ENCODE results near the gene CARD19. TPM values are rescaled to one million over a fixed set of nuclear protein-coding genes. Genes with fewer than 3 reads are reported as not detected.
A peak's percentile ranks its signal among the peaks of the same experiment; 100 is the strongest.

CARD19 gene
- total RNA-seq, 4 donors from 2014 or later = 49.6 to 82.4 (median 70.9) TPM

DNA sequence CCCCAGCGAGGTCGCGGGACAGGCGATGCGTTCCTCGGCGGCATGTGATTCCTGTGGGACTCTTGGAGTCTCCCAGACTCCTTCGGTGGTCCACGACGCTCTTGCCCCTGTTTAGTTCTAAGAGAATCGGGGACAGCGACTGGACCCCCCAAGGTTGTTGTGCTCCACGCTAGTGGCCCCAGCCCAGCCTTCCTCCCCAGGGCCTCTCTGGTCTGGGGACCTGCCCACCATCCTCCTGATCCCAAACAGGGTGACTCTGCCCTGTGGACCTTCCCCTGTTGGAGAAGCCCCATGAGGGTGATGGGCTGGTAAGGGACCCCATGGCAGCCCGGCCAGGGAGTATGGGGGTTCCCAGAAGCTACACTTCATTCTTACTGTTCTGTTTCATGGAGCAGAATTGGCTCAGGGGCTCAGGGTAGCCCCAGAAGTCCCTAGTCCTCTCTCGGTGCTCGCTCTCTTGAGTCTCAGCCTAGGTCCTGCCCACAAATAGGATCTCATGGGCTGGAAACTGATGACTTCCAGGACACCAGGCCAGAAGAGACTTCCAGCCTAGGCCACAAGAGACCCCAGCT is 880 bp downstream of the CARD19 start:
- no peaks in the 10 kb centered on the region for H3K9me3 ChIP-seq
- DNase-seq (peak in 1 of 2 donors; percentile 18), ATAC-seq (no peak)
- peaks cover 35 to 43% of the 10 kb centered on the region in 2 donors for H3K4me1 ChIP-seq
- H3K27ac ChIP-seq = peak overlapping the region; percentile 91 to 100 (median 98)
- H3K27me3 ChIP-seq = no peaks in the 10 kb centered on the region
- in situ Hi-C loops (cut with MboI; ENCODE audit: low sequenced_read_pairs in 4 of 4) (no loop called here), intact Hi-C loops (cut with DNase I; ENCODE audit: low total_unique reads) (loop anchor here (1.0 to 10.0 kb wide), 7 partner anchors 35 to 1675 kb away; partner anchors contain the start of genes IARS1, NFIL3, NINJ1 and ZNF484)
- peak overlapping the region; percentile 67 to 96 (median 90) for H3K4me3 ChIP-seq
- no peaks in the 10 kb centered on the region for H3K36me3 ChIP-seq
- TF ChIP-seq CTCF (IDR thresholded peaks at IDR 0.05 in 4 of 5, conservative IDR thresholded peaks at IDR 0.05 in 1 of 5) (no peak), POLR2A (IDR thresholded peaks at IDR 0.05) (no peak)

GRCh38 chr9:93097511-93098201 is 1.6 kb downstream of the CARD19 start:
- in situ Hi-C loops (cut with MboI; ENCODE audit: low sequenced_read_pairs in 4 of 4) = no loop called here
- no peak for TF ChIP-seq CTCF (IDR thresholded peaks at IDR 0.05 in 4 of 5, conservative IDR thresholded peaks at IDR 0.05 in 1 of 5)
- TF ChIP-seq POLR2A (IDR thresholded peaks at IDR 0.05) = no peak
- intact Hi-C loops (cut with DNase I; ENCODE audit: low total_unique reads) = loop anchor here (1.0 to 10.0 kb wide), 7 partner anchors 35 to 1675 kb away; partner anchors contain the start of genes IARS1, NFIL3, NINJ1 and ZNF484
- H3K4me1 ChIP-seq = peaks cover 35 to 37% of the 10 kb centered on the region in 2 donors
- H3K27ac ChIP-seq = peak overlapping the region; percentile 91 to 100 (median 98)
- DNase-seq (peak in 1 of 2 donors; percentile 28), ATAC-seq (no peak)
- peak overlapping the region; percentile 67 to 96 (median 90) for H3K4me3 ChIP-seq
- no peaks in the 10 kb centered on the region for H3K9me3 ChIP-seq
- no peaks in the 10 kb centered on the region for H3K36me3 ChIP-seq
- no peaks in the 10 kb centered on the region for H3K27me3 ChIP-seq

DNA sequence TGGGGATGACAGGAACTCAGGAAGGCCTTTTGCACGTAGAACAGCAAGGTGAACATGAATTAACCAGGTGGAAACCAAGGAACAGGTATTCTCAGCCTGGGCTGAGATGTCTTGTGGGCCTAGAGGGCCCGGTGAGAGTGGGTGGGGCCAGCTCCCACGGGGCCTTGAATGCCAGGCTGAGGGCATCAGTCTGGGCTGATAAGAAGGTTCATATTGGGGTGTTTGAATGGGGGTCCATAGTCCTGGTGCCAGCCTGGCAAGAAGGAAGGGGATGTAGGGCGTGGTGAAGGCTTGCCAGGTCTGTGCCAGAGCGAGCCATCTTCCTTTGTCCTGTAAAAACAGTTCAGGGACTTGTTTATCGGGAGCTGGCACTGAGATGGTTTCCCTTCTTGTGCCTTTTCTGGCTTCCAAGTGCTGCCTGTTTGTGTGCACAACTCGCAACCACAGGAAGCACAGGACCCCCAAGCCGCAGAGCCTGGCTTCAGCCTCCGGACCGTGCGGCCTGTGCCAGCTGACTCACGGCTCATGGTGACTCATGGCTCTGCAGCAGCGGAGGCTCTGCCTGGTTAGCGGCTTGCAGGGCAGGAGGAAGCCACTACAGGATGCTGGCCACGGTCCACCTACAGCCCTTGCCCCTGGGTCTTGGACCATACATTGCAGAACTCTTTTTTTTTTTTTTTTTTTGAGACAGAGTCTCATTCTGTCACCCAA is 2.4 kb downstream of the CARD19 start:
- intact Hi-C loops (cut with DNase I; ENCODE audit: low total_unique reads) (loop anchor here (5.0 to 10.0 kb wide), 5 partner anchors 34 to 1676 kb away; partner anchors contain the start of genes NFIL3, NINJ1 and ZNF484), in situ Hi-C loops (cut with MboI; ENCODE audit: low sequenced_read_pairs in 4 of 4) (no loop called here)
- Histone ChIP-seq H3K27ac (peak overlapping the region; percentile 91 to 100 (median 98)), H3K4me1 (peaks cover 34 to 35% of the 10 kb centered on the region in 2 donors), H3K27me3 (no peaks in the 10 kb centered on the region), H3K36me3 (no peaks in the 10 kb centered on the region), H3K9me3 (no peaks in the 10 kb centered on the region), H3K4me3 (peak overlapping the region in 3 of 4 donors; percentile 36 to 94 (median 67))
- ATAC-seq (peak; percentile 45 to 55), DNase-seq (peak; percentile 86 to 92)
- TF ChIP-seq CTCF (IDR thresholded peaks at IDR 0.05 in 4 of 5, conservative IDR thresholded peaks at IDR 0.05 in 1 of 5) = no peak
- no peak for TF ChIP-seq POLR2A (IDR thresholded peaks at IDR 0.05)

DNA sequence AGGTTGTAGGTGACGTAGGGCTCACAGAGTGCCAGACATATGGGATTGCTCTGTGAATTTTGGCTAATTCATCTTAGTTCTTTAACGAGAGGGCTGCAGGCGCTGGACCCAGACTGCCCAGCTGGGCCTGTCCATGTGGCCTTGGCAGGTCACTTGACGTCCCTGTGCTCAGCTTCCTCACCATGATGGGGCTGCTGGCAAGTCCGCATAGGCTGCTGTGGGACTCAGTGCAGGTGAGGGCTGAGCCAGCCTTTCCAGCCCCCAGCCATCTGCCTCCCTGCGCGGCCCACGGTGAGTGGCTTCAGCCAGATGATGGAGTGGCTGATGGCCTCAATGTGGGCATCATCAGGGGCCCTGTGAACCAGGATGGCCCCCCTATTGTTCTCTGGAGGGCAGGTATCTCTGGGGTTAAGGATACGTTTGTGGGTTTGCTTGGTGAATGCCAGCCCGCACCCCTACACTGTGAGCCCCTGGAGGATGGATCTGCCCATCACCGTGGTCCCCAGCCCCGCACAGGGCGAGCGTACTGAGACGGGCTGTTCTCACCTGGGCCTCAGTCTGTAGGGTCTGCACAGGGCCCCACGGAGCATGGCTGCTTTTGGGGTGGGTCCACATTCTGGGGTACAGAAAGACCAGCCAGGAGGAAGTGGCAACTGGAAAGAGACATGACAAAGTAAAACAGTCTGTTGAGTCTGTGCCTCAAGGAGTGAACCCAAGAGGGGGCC is 3.7 kb downstream of the CARD19 start:
- ATAC-seq = no peak
- intact Hi-C loops (cut with DNase I; ENCODE audit: low total_unique reads) = loop anchor here (5.0 to 10.0 kb wide), 5 partner anchors 33 to 1677 kb away; partner anchors contain the start of genes NFIL3, NINJ1 and ZNF484
- in situ Hi-C loops (cut with MboI; ENCODE audit: low sequenced_read_pairs in 4 of 4) = loop anchor here in 1 of 4 donors (25.0 kb wide), 1 partner anchor 363 kb away; the partner anchor contains the start of genes FAM120A and FAM120AOS
- no peak overlapping the region for H3K4me3 ChIP-seq
- DNase-seq = peak in 1 of 2 donors; percentile 17
- peaks cover 31 to 34% of the 10 kb centered on the region in 2 donors for H3K4me1 ChIP-seq
- H3K27me3 ChIP-seq = no peaks in the 10 kb centered on the region
- H3K36me3 ChIP-seq = no peaks in the 10 kb centered on the region
- H3K9me3 ChIP-seq = no peaks in the 10 kb centered on the region
- H3K27ac ChIP-seq = peak overlapping the region in 3 of 4 donors; percentile 91 to 100 (median 99)
- TF ChIP-seq CTCF (IDR thresholded peaks at IDR 0.05 in 4 of 5, conservative IDR thresholded peaks at IDR 0.05 in 1 of 5) = no peak
- no peak for TF ChIP-seq POLR2A (IDR thresholded peaks at IDR 0.05)

Data from gastrocnemius medialis (tissue), 4 donors.